CD4-positive, CD25-positive, alpha-beta regulatory T cell (primary cell): ENCODE data around the gene TK2. TPM values are rescaled to one million over a fixed set of nuclear protein-coding genes. Genes with fewer than 3 reads are reported as not detected.

Experiments used
- ATAC-seq, 2 donors: fragments of 150-1000 bp; cut with Tn5 transposase; one replicate each; pipeline ENCODE4 v1.10.0; 2021; ENCODE audit warnings: low read depth in 2 of 2, moderate number of reproducible peaks in 2 of 2, moderate library complexity in 1 of 2
- DNase-seq, 3 donors: peaks; one replicate each; pipeline versions ENCODE4 v3.0.0 to v3.0.0-alpha.2; 2012 to 2022; ENCODE audit warnings: mixed read lengths in 1 of 3
- H3K27ac ChIP-seq: one replicate; pipeline ENCODE4 v1.7.0; 2013; ENCODE audit warnings: mild to moderate bottlenecking, low read length; ENCODE audit not compliant: insufficient read depth, poor library complexity, severe bottlenecking
- H3K27me3 ChIP-seq: one replicate; pipeline ENCODE4 v1.7.0; 2013; ENCODE audit warnings: low read length; ENCODE audit not compliant: control insufficient read depth, insufficient read depth
- H3K36me3 ChIP-seq: one replicate; pipeline ENCODE4 v1.7.0; 2013; ENCODE audit warnings: mild to moderate bottlenecking, low read length, moderate library complexity; ENCODE audit not compliant: control insufficient read depth, insufficient read depth
- H3K4me1 ChIP-seq: 2 replicates; pipeline ENCODE4 v1.7.0; 2013; ENCODE audit warnings: mild to moderate bottlenecking, low read length; ENCODE audit not compliant: insufficient read depth, control insufficient read depth, poor library complexity, severe bottlenecking
- H3K4me3 ChIP-seq: one replicate; pipeline ENCODE4 v1.7.0; 2013; ENCODE audit warnings: low read depth, mild to moderate bottlenecking, low read length, moderate library complexity
- H3K9me3 ChIP-seq, 2 experiments: 1 replicate in 1 of 2; 2 replicates in 1 of 2; pipeline ENCODE4 v1.7.0; 2013; ENCODE audit warnings: low read length in 2 of 2, mild to moderate bottlenecking in 1 of 2, moderate library complexity in 1 of 2; ENCODE audit not compliant: control insufficient read depth in 2 of 2
- H3K27ac Mint-ChIP-seq, 3 donors: one replicate each; pipeline ENCODE4 v1.8.0; 2020 to 2022; ENCODE audit warnings: mild to moderate bottlenecking in 3 of 3, mixed read lengths in 3 of 3, moderate library complexity in 2 of 3
- H3K27me3 Mint-ChIP-seq: one replicate; pipeline ENCODE4 v1.8.0; 2022; ENCODE audit warnings: mild to moderate bottlenecking, mixed read lengths
- H3K36me3 Mint-ChIP-seq: one replicate; pipeline ENCODE4 v1.8.0; 2020; ENCODE audit warnings: mixed read lengths
- H3K4me1 Mint-ChIP-seq, 4 donors: one replicate each; pipeline ENCODE4 v1.8.0; 2020 to 2022; ENCODE audit warnings: mixed read lengths in 4 of 4, mild to moderate bottlenecking in 1 of 4
- H3K4me3 Mint-ChIP-seq, 4 donors: one replicate each; pipeline ENCODE4 v1.8.0; 2020 to 2022; ENCODE audit warnings: mild to moderate bottlenecking in 4 of 4, mixed read lengths in 4 of 4, moderate library complexity in 3 of 4
- H3K9me3 Mint-ChIP-seq, 7 donors: one replicate each; pipeline ENCODE4 v1.8.0; 2020 to 2022; ENCODE audit warnings: mixed read lengths in 7 of 7, mild to moderate bottlenecking in 3 of 7, moderate library complexity in 2 of 7
- polyA plus RNA-seq, 4 donors: library from polyadenylated mRNA; unstranded; fragments of 300-500 nt; fragmentation: Illumina TruSeq; gene quantifications; one replicate each; pipeline ENCODE4 v1.2.3, GENCODE V29; 2021
- total RNA-seq: library from RNA; stranded (reverse); gene quantifications from one replicate; pipeline ENCODE4 v1.2.3, GENCODE V29; 2022

TK2 gene
- total and polyA plus RNA-seq, 5 donors from 2014 or later: 5.1 to 8.8 (median 8.2) TPM

GRCh38 chr16:66481081-66481942 lies 68.6 kb downstream of the TK2 start:
- ATAC-seq: no peak
- Histone ChIP-seq H3K4me3 (no peak overlapping the region), H3K36me3 (no peaks in the 10 kb centered on the region), H3K9me3 (no peaks in the 10 kb centered on the region), H3K27me3 (no peaks in the 10 kb centered on the region), H3K4me1 (peaks cover 20% of the 10 kb centered on the region), H3K27ac (no peak overlapping the region)
- no peaks in the 10 kb centered on the region for H3K36me3 Mint-ChIP-seq
- no peak for DNase-seq
- H3K27me3 Mint-ChIP-seq: no peaks in the 10 kb centered on the region
- H3K4me3 Mint-ChIP-seq: no peak overlapping the region
- H3K27ac Mint-ChIP-seq: peak overlapping the region in 2 of 3 donors; percentile 9 to 26
- no peaks in the 10 kb centered on the region for H3K9me3 Mint-ChIP-seq
- H3K4me1 Mint-ChIP-seq: peaks cover 0 to 35% (median 17%) of the 10 kb centered on the region in 4 donors

GRCh38 chr16:66480265-66481080 lies 69.4 kb downstream of the TK2 start:
- H3K27ac Mint-ChIP-seq: peak overlapping the region in 1 of 3 donors; percentile 9
- no peak overlapping the region for H3K4me3 Mint-ChIP-seq
- H3K36me3 Mint-ChIP-seq: no peaks in the 10 kb centered on the region
- H3K4me1 Mint-ChIP-seq: peaks cover 0 to 39% (median 17%) of the 10 kb centered on the region in 4 donors
- H3K4me1 ChIP-seq: peaks cover 20% of the 10 kb centered on the region
- DNase-seq (no peak), ATAC-seq (no peak)
- H3K27ac ChIP-seq: no peak overlapping the region
- H3K4me3 ChIP-seq: no peak overlapping the region
- no peaks in the 10 kb centered on the region for H3K9me3 Mint-ChIP-seq
- H3K27me3 Mint-ChIP-seq: no peaks in the 10 kb centered on the region
- no peaks in the 10 kb centered on the region for H3K27me3 ChIP-seq
- no peaks in the 10 kb centered on the region for H3K9me3 ChIP-seq
- no peaks in the 10 kb centered on the region for H3K36me3 ChIP-seq

GRCh38 chr16:66479661-66480264 lies 70.2 kb downstream of the TK2 start:
- H3K4me1 ChIP-seq: peaks cover 24% of the 10 kb centered on the region
- peak overlapping the region in 1 of 4 donors; percentile 30 for H3K4me3 Mint-ChIP-seq
- H3K4me3 ChIP-seq: no peak overlapping the region
- H3K27ac Mint-ChIP-seq: no peak overlapping the region
- no peaks in the 10 kb centered on the region for H3K9me3 Mint-ChIP-seq
- H3K36me3 ChIP-seq: no peaks in the 10 kb centered on the region
- DNase-seq: no peak
- no peaks in the 10 kb centered on the region for H3K27me3 Mint-ChIP-seq
- ATAC-seq: no peak
- no peaks in the 10 kb centered on the region for H3K27me3 ChIP-seq
- H3K9me3 ChIP-seq: no peaks in the 10 kb centered on the region
- no peaks in the 10 kb centered on the region for H3K36me3 Mint-ChIP-seq
- no peak overlapping the region for H3K27ac ChIP-seq
- peaks cover 3 to 43% (median 20%) of the 10 kb centered on the region in 4 donors for H3K4me1 Mint-ChIP-seq

GRCh38 chr16:66478733-66479511 lies 71.0 kb downstream of the TK2 start:
- H3K36me3 Mint-ChIP-seq: no peaks in the 10 kb centered on the region
- ATAC-seq (peak; percentile 83 to 84), DNase-seq (peak; percentile 49 to 88 (median 76))
- Histone ChIP-seq H3K4me1 (peaks cover 29% of the 10 kb centered on the region), H3K27me3 (no peaks in the 10 kb centered on the region), H3K36me3 (no peaks in the 10 kb centered on the region), H3K27ac (no peak overlapping the region), H3K4me3 (peak overlapping the region; percentile 15), H3K9me3 (no peaks in the 10 kb centered on the region)
- H3K4me3 Mint-ChIP-seq: peak overlapping the region in 2 of 4 donors; percentile 53 to 74
- peaks cover 5 to 48% (median 25%) of the 10 kb centered on the region in 4 donors for H3K4me1 Mint-ChIP-seq
- H3K27ac Mint-ChIP-seq: peak overlapping the region in 2 of 3 donors; percentile 21 to 92
- H3K27me3 Mint-ChIP-seq: no peaks in the 10 kb centered on the region
- H3K9me3 Mint-ChIP-seq: no peaks in the 10 kb centered on the region

DNA sequence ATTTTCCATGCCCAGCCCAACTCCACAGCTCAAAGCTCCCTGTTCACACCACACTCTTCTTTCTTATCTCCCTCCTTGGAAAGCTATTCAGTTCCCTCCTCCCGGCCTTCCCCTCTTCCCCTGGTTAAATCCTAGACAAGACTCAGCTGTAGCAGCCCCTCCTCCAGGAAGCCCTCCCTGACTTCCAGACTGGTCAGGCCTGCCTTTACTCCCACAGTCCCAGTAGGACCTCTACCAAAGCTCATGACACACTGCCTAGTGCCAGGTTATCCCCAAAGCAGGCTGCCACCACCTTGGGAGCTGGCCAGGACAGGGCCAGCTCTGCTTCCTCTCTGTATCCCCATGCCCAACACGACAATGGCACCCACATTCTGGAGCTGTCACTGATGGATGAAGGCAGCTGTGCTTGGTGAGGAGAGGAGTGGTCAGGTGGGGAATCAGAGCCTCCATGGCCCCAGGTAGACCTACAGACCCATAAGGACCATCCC lies 72.8 kb downstream of the TK2 start:
- no peaks in the 10 kb centered on the region for H3K9me3 Mint-ChIP-seq
- H3K4me3 Mint-ChIP-seq: no peak overlapping the region
- peak overlapping the region in 1 of 3 donors; percentile 71 for H3K27ac Mint-ChIP-seq
- no peaks in the 10 kb centered on the region for H3K36me3 Mint-ChIP-seq
- H3K4me1 Mint-ChIP-seq: peaks cover 5 to 42% (median 23%) of the 10 kb centered on the region in 4 donors
- H3K4me3 ChIP-seq: no peak overlapping the region
- no peaks in the 10 kb centered on the region for H3K36me3 ChIP-seq
- H3K27me3 ChIP-seq: no peaks in the 10 kb centered on the region
- no peak overlapping the region for H3K27ac ChIP-seq
- peaks cover 26% of the 10 kb centered on the region for H3K4me1 ChIP-seq
- no peak for ATAC-seq
- H3K9me3 ChIP-seq: no peaks in the 10 kb centered on the region
- DNase-seq: no peak
- no peaks in the 10 kb centered on the region for H3K27me3 Mint-ChIP-seq

DNA sequence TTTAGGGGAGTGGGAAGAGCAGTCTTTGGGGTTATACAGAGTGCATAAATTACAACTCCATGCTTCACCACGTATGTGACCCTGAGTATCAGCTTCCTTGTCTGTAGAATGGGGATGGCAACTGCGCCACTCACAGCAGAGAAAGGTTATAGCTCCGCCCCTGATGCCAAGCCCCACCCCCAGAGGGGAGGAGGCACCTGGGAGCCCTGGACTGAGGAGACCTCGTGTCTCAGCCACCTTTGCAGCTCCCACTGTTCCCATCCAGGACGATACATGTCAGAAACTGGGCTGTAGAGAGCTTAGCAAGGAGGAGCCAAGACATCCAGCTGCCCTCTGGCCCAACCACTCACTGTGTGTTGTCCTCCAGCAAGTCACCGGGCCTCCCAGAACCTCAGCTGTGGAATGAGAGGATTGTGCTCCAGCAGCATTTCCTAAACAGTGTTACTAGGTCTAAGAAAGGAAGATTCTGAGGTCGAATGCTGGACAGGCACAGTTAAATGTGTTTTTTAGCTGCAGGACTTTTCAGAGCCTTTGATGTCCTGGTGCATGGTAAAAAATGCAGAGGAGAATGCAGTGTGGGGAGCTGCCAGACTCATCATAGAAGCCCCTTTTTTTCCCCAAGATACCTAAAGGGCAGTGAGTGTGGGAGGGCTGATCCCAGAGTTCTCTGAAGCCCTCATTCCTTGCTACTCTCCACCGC lies 73.4 kb downstream of the TK2 start:
- Histone ChIP-seq H3K36me3 (no peaks in the 10 kb centered on the region), H3K27ac (no peak overlapping the region), H3K9me3 (no peaks in the 10 kb centered on the region), H3K4me3 (no peak overlapping the region), H3K4me1 (peaks cover 26% of the 10 kb centered on the region), H3K27me3 (no peaks in the 10 kb centered on the region)
- no peak for ATAC-seq
- Mint-ChIP-seq H3K36me3 (no peaks in the 10 kb centered on the region), H3K27ac (no peak overlapping the region), H3K4me1 (peaks cover 5 to 42% (median 23%) of the 10 kb centered on the region in 4 donors), H3K4me3 (no peak overlapping the region), H3K27me3 (no peaks in the 10 kb centered on the region), H3K9me3 (no peaks in the 10 kb centered on the region)
- DNase-seq: peak; percentile 14 to 48 (median 17)
